Mammary epithelial cell (primary cell): ENCODE results near the gene ZBED4.

Experiments
- CTCF ChIP-seq, 2 donors: IDR thresholded peaks in 1 of 2; conservative IDR thresholded peaks in 1 of 2; 2 replicates each; pipeline ENCODE4 v1.5.1; 2011 to 2012; ENCODE audit warnings: inconsistent platforms in 2 of 2, low read length in 2 of 2, mild to moderate bottlenecking in 2 of 2, control low read depth in 1 of 2, low read depth in 1 of 2; ENCODE audit not compliant: insufficient read depth in 1 of 2; ENCODE audit errors: extremely low read depth in 1 of 2
- EZH2 ChIP-seq: IDR thresholded peaks from 2 replicates; pipeline ENCODE4 v1.6.1; 2012; ENCODE audit warnings: low read length, inconsistent platforms, borderline replicate concordance

GRCh38 chr22:49878206-49878605 is 24.6 kb downstream of the ZBED4 start:
- TF ChIP-seq CTCF (conservative IDR thresholded peaks at IDR 0.05 in 1 of 2, IDR thresholded peaks at IDR 0.05 in 1 of 2; ENCODE audit: extremely low read depth in 1 of 2, insufficient read depth in 1 of 2, low read depth in 1 of 2, low read length in 2 of 2): no peak
- no peak for TF ChIP-seq EZH2
